WTC11 (cell line): ENCODE results near the gene ARAP1. TPM values are rescaled to one million over a fixed set of nuclear protein-coding genes. Genes with fewer than 3 reads are reported as not detected.

Experiments used
- ATAC-seq: fragments of 200-7000 bp; cut with Tn5 transposase; 2 replicates; pipeline ENCODE4 v1.10.0; 2021; ENCODE audit warnings: mild to moderate bottlenecking, moderate library complexity
- CTCF ChIA-PET: fragments of 300-600 bp; sonication (Branson Sonifier 250); formaldehyde crosslinking; loops from one replicate; lab custom pipeline; 2021; ENCODE audit warnings: antibody characterized with exemption; lab: Charles Lee
- POLR2A ChIA-PET: fragments of 350-600 bp; sonication (Branson Sonifier 250); formaldehyde crosslinking; loops from one replicate; lab custom pipeline; 2021; ENCODE audit warnings: antibody characterized with exemption; lab: Charles Lee
- DNase-seq: peaks from one replicate; pipeline ENCODE4 v3.0.0; 2021; ENCODE audit warnings: low spot score
- H3K27ac Mint-ChIP-seq: 2 replicates; pipeline ENCODE4 v1.8.0; 2021; ENCODE audit warnings: mixed read lengths
- H3K27me3 Mint-ChIP-seq: 2 replicates; pipeline ENCODE4 v1.8.0; 2021; ENCODE audit warnings: low read depth, mild to moderate bottlenecking, moderate library complexity, mixed read lengths
- H3K36me3 Mint-ChIP-seq: 2 replicates; pipeline ENCODE4 v1.8.0; 2021; ENCODE audit warnings: mixed read lengths
- H3K4me1 Mint-ChIP-seq: 2 replicates; pipeline ENCODE4 v1.8.0; 2022; ENCODE audit warnings: mixed read lengths
- H3K4me3 Mint-ChIP-seq: 2 replicates; pipeline ENCODE4 v1.8.0; 2021; ENCODE audit warnings: mild to moderate bottlenecking, moderate library complexity, mixed read lengths
- H3K9me3 Mint-ChIP-seq: 2 replicates; pipeline ENCODE4 v1.8.0; 2021; ENCODE audit warnings: mixed read lengths
- AFF4 ChIP-seq: sonication (generic); formaldehyde crosslinking; IDR thresholded peaks from 2 replicates; pipeline ENCODE4 v1.8.1; 2023; ENCODE audit warnings: mild to moderate bottlenecking, missing genetic modification reagents, borderline replicate concordance
- AR ChIP-seq: fragments of 250-450 bp; sonication (Bioruptor Pico); IDR thresholded peaks from 2 replicates; pipeline ENCODE4 v1.9.0; 2021; ENCODE audit warnings: mild to moderate bottlenecking
- E2F1 ChIP-seq: sonication (generic); formaldehyde crosslinking; IDR thresholded peaks from 2 replicates; pipeline ENCODE4 v1.8.0; 2022; ENCODE audit warnings: mild to moderate bottlenecking, missing genetic modification reagents
- E2F4 ChIP-seq: sonication (generic); formaldehyde crosslinking; IDR thresholded peaks from 2 replicates; pipeline ENCODE4 v1.8.1; 2022; ENCODE audit warnings: low read depth, mild to moderate bottlenecking, moderate library complexity, missing genetic modification reagents, borderline replicate concordance
- EMX1 ChIP-seq: fragments of 250-450 bp; sonication (Bioruptor Pico); IDR thresholded peaks from 2 replicates; pipeline ENCODE4 v1.8.0; 2021; ENCODE audit warnings: mild to moderate bottlenecking
- FOXJ3 ChIP-seq: sonication (generic); formaldehyde crosslinking; IDR thresholded peaks from 2 replicates; pipeline ENCODE4 v1.9.0; 2021; ENCODE audit warnings: missing genetic modification reagents, mild to moderate bottlenecking, borderline replicate concordance
- GTF2I ChIP-seq: fragments of 250-450 bp; sonication (Bioruptor Pico); conservative IDR thresholded peaks from 2 replicates; pipeline ENCODE4 v1.4.0; 2021; ENCODE audit warnings: mild to moderate bottlenecking
- MLX ChIP-seq: sonication (generic); formaldehyde crosslinking; IDR thresholded peaks from 2 replicates; pipeline ENCODE4 v1.8.1; 2023; ENCODE audit warnings: mild to moderate bottlenecking, missing genetic modification reagents, moderate library complexity
- NFATC4 ChIP-seq: fragments of 250-450 bp; sonication (Bioruptor Pico); IDR thresholded peaks from 2 replicates; pipeline ENCODE4 v1.9.0; 2021; ENCODE audit warnings: mild to moderate bottlenecking
- ZBTB21 ChIP-seq: sonication (generic); formaldehyde crosslinking; IDR thresholded peaks from 2 replicates; pipeline ENCODE4 v1.8.1; 2023; ENCODE audit warnings: mild to moderate bottlenecking, missing genetic modification reagents, borderline replicate concordance
- ZNF317 ChIP-seq: sonication (generic); formaldehyde crosslinking; IDR thresholded peaks from 2 replicates; pipeline ENCODE4 v1.8.1; 2023; ENCODE audit warnings: low read depth, mild to moderate bottlenecking, moderate library complexity, missing genetic modification reagents, borderline replicate concordance
- total RNA-seq: library from RNA; stranded (reverse); gene quantifications from 3 replicates; pipeline ENCODE4 v1.2.3, GENCODE V29; 2021
- TF ChIP-seq, protein P1 (sequence below): fragments of 250-450 bp; sonication (Bioruptor Pico); IDR thresholded peaks from 2 replicates; pipeline ENCODE4 v1.9.0; 2021; ENCODE audit warnings: moderate library complexity, mild to moderate bottlenecking, inconsistent platforms, borderline replicate concordance
- TF ChIP-seq, protein P2 (sequence below): sonication (generic); formaldehyde crosslinking; IDR thresholded peaks from 2 replicates; pipeline ENCODE4 v1.8.1; 2023; ENCODE audit warnings: mild to moderate bottlenecking, missing genetic modification reagents, moderate library complexity

Gene ARAP1
- total RNA-seq, 1 experiment from 2014 or later = 98.8 TPM

GRCh38 chr11:72702096-72702495 lies 50.1 kb downstream of the ARAP1 start:
- H3K9me3 Mint-ChIP-seq = no peaks in the 10 kb centered on the region
- H3K27me3 Mint-ChIP-seq = no peaks in the 10 kb centered on the region
- ATAC-seq = no peak
- ChIA-PET POLR2A (interaction anchor here (0.6 kb wide), 1 partner anchor 967 kb away, joined by 3 read pairs; no protein-coding TSS in a partner anchor), CTCF (interaction anchor here (1.6 to 7.4 kb wide), 2 partner anchors 17 to 23 kb away, joined by 6 to 53 read pairs; no protein-coding TSS in a partner anchor)
- H3K4me3 Mint-ChIP-seq = no peak overlapping the region
- H3K36me3 Mint-ChIP-seq = peaks cover 14% of the 10 kb centered on the region; the same call in 1 of the 2 replicates
- H3K27ac Mint-ChIP-seq = no peak overlapping the region
- no peak for TF ChIP-seq FOXJ3 (CRISPR knock-in tag)
- TF ChIP-seq AFF4 (CRISPR knock-in tag) = no peak
- TF ChIP-seq, protein P1, sequence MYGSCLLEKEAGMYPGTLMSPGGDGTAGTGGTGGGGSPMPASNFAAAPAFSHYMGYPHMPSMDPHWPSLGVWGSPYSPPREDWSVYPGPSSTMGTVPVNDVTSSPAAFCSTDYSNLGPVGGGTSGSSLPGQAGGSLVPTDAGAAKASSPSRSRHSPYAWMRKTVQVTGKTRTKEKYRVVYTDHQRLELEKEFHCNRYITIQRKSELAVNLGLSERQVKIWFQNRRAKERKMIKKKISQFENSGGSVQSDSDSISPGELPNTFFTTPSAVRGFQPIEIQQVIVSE (CRISPR knock-in tag) = no peak
- no peak for TF ChIP-seq E2F1
- TF ChIP-seq ZNF317 (CRISPR knock-in tag) = no peak
- no peak for TF ChIP-seq E2F4
- no peak for DNase-seq
- H3K4me1 Mint-ChIP-seq = peaks cover 31% of the 10 kb centered on the region

- POLR2A ChIA-PET = no interaction called here
- CTCF ChIA-PET = interaction anchor here (7.4 kb wide), 1 partner anchor 17 kb away, joined by 53 read pairs; no protein-coding TSS in a partner anchor
- no peak overlapping the region for H3K4me3 Mint-ChIP-seq
- H3K9me3 Mint-ChIP-seq = no peaks in the 10 kb centered on the region
- H3K27me3 Mint-ChIP-seq = no peaks in the 10 kb centered on the region
- H3K4me1 Mint-ChIP-seq = peaks cover 25% of the 10 kb centered on the region
- TF ChIP-seq MLX (CRISPR knock-in tag) = no peak
- TF ChIP-seq AR (CRISPR knock-in tag) = no peak
- no peak for TF ChIP-seq GTF2I (CRISPR knock-in tag)
- no peak for TF ChIP-seq NFATC4 (CRISPR knock-in tag)
- no peak for TF ChIP-seq EMX1 (CRISPR knock-in tag)
- TF ChIP-seq ZBTB21 (CRISPR knock-in tag) = no peak
- TF ChIP-seq, protein P2, sequence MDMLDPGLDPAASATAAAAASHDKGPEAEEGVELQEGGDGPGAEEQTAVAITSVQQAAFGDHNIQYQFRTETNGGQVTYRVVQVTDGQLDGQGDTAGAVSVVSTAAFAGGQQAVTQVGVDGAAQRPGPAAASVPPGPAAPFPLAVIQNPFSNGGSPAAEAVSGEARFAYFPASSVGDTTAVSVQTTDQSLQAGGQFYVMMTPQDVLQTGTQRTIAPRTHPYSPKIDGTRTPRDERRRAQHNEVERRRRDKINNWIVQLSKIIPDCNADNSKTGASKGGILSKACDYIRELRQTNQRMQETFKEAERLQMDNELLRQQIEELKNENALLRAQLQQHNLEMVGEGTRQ (CRISPR knock-in tag) = no peak
- DNase-seq = no peak
- H3K36me3 Mint-ChIP-seq = peaks cover 14% of the 10 kb centered on the region; the same call in 1 of the 2 replicates
- no peak overlapping the region for H3K27ac Mint-ChIP-seq
- no peak for ATAC-seq
These were observed 50.7 kb downstream of the ARAP1 start for GRCh38 chr11:72701466-72701865.
